ENCODE results near the gene ZNF691.

Gene ZNF691

DNA sequence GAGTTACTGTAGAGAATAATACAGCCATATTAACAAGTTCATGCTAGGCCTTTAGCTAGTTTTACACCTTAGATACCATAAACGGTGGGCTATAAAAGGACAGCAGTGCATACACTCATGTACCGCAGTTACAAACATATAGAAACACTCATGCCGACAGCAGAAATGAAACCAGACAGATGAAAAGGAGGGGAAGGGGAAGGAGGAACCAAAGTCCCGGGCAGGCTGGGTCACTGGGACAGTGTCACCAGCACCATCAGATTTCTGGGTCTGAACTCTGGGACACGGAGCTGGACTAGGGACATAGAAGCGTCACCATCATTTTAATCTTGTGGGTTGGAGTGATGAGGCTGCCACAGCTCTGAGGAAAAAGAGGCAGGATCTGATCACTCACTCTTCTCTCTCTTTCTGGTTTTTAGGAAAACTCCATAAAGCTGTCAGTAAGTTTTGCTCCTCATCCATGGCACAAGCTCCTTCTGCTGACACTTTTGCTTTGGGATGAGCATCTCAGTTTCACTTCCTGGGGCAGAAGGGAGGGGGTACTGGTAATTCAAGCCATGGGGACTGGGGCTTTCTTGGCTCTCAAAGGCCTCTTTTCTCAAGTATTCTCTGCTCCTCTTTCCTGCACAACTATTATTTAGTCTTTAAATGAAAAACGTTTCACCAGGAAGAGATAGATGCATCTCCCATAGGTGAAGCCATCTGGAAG lies 7.8 kb upstream of the ZNF691 start:
- in situ Hi-C loops (cut with HindIII; ENCODE audit: low sequenced_read_pairs): no loop called here
- TF ChIP-seq, protein P1, sequence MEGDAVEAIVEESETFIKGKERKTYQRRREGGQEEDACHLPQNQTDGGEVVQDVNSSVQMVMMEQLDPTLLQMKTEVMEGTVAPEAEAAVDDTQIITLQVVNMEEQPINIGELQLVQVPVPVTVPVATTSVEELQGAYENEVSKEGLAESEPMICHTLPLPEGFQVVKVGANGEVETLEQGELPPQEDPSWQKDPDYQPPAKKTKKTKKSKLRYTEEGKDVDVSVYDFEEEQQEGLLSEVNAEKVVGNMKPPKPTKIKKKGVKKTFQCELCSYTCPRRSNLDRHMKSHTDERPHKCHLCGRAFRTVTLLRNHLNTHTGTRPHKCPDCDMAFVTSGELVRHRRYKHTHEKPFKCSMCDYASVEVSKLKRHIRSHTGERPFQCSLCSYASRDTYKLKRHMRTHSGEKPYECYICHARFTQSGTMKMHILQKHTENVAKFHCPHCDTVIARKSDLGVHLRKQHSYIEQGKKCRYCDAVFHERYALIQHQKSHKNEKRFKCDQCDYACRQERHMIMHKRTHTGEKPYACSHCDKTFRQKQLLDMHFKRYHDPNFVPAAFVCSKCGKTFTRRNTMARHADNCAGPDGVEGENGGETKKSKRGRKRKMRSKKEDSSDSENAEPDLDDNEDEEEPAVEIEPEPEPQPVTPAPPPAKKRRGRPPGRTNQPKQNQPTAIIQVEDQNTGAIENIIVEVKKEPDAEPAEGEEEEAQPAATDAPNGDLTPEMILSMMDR (IDR thresholded peaks at IDR 0.05; ENCODE audit: low read depth, low read length): no peak
- H3K4me3 ChIP-seq (ENCODE audit: low read depth, low read length): no peak overlapping the region
- no peak for DNase-seq (ENCODE audit: low read depth, low spot score)

DNA sequence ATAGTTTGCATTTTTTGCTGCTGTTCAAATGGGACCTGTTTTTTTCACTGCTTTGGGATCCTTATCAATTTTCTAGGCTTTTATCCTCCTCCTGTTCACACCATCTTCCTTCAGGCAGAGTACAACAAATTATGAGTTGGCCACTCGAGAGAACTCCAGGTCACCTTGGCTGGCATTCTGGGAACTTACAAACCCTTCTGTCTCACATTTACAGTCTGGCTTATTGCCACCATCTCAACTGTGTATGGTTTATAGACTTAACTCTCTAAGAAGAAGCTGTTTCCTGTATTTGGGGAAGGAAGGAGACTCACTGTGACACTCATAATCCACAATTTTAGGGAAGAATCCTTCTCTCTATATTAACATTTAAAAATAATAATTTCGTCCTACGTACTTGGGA lies 5.4 kb upstream of the ZNF691 start:
- H3K4me3 ChIP-seq (ENCODE audit: low read depth, low read length): no peak overlapping the region
- in situ Hi-C loops (cut with HindIII; ENCODE audit: low sequenced_read_pairs): no loop called here
- DNase-seq (ENCODE audit: low read depth, low spot score): no peak
- TF ChIP-seq, protein P1 (IDR thresholded peaks at IDR 0.05; ENCODE audit: low read depth, low read length): no peak

GRCh38 chr1:42841440-42842147 lies 4.8 kb upstream of the ZNF691 start:
- no peak for DNase-seq (ENCODE audit: low read depth, low spot score)
- no peak overlapping the region for H3K4me3 ChIP-seq (ENCODE audit: low read depth, low read length)
- in situ Hi-C loops (cut with HindIII; ENCODE audit: low sequenced_read_pairs): no loop called here
- TF ChIP-seq, protein P1 (IDR thresholded peaks at IDR 0.05; ENCODE audit: low read depth, low read length): no peak

- DNase-seq (ENCODE audit: low read depth, low spot score): no peak
- in situ Hi-C loops (cut with HindIII; ENCODE audit: low sequenced_read_pairs): no loop called here
- TF ChIP-seq, protein P1 (IDR thresholded peaks at IDR 0.05; ENCODE audit: low read depth, low read length): no peak
- no peak overlapping the region for H3K4me3 ChIP-seq (ENCODE audit: low read depth, low read length)
Observed at GRCh38 chr1:42844592-42845140, 1.7 kb upstream of the ZNF691 start.

- in situ Hi-C loops (cut with HindIII; ENCODE audit: low sequenced_read_pairs): no loop called here
- no peak for DNase-seq (ENCODE audit: low read depth, low spot score)
- TF ChIP-seq, protein P1 (IDR thresholded peaks at IDR 0.05; ENCODE audit: low read depth, low read length): no peak
- no peak overlapping the region for H3K4me3 ChIP-seq (ENCODE audit: low read depth, low read length)
Observed at GRCh38 chr1:42845193-42845592, 1.2 kb upstream of the ZNF691 start.

- TF ChIP-seq, protein P1 (IDR thresholded peaks at IDR 0.05; ENCODE audit: low read depth, low read length): no peak
- no peak for DNase-seq (ENCODE audit: low read depth, low spot score)
- peak overlapping the region; percentile 89 for H3K4me3 ChIP-seq (ENCODE audit: low read depth, low read length)
- in situ Hi-C loops (cut with HindIII; ENCODE audit: low sequenced_read_pairs): no loop called here
Observed at GRCh38 chr1:42845866-42846256, 552 bp upstream of the ZNF691 start.

Data from astrocyte of the spinal cord (primary cell).